Activated CD4-positive, alpha-beta T cell treated with anti-CD3 and anti-CD28 coated beads, Interleukin-2, Interleukin-6, amounts not matched to agents 100 ng/mL and 50 ng/mL, durations not matched to agents 16 hours and 8 hours (primary cell): ENCODE measurements around the gene HS3ST6.
A peak's percentile ranks its signal among the peaks of the same experiment; 100 is the strongest.
"Not testable (repeated sequence)": the region's sequence is repeated elsewhere in the genome, so short reads cannot be mapped to it uniquely, and the experiment has no call there.

Experiments used
- DNase-seq: peaks from one replicate; pipeline ENCODE4 v3.0.0-alpha.2; 2020

The HS3ST6 gene

DNA sequence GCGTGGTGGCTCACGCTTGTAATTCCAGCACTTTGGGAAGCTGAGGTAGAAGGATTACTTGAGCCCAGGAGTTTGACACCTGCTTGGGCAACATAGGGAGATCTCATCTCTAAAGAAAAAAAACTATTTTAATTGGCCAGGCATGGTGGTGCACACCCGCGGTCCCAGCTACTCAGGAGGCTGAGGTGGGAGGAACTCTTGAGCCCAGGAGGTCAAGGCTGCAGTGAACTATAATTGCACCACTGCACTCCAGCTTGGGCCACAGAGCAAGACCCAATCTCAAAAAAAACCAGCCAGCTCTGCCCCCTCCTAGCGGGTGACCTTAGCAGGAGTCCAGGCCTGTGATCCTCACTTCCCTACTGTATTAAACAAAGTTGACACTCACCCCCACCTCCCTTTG lies 5.9 kb upstream of the HS3ST6 start:
- DNase-seq: no peak

GRCh38 chr16:1923299-1924034 lies 5.3 kb upstream of the HS3ST6 start:
- no peak for DNase-seq

GRCh38 chr16:1922357-1922756 lies 4.1 kb upstream of the HS3ST6 start:
- DNase-seq: no peak

DNA sequence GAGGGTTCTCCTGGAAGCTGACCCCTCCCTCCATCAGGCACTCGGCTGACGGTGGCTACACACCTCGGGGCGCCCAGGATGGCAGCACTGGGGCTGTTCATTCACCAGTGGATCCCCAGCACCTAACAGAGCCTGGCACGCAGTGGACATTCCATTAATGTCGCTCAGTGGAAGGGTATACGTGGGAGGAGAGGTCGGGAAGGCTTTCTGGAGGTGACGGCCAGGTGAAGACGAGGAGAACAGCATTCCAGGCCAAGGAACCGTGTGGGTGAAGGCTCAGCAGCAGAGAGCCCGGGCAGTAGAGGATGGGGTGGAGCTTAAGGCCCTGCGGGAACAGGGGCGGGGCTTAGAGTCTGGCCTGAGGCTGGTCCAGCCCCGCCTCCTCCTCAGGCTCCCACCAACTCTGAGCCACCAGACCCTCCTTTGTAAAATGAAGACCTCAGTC lies 2.5 kb upstream of the HS3ST6 start:
- peak; percentile 34 for DNase-seq

GRCh38 chr16:1920122-1920521 lies 1.9 kb upstream of the HS3ST6 start:
- DNase-seq: not testable (repeated sequence)

DNA sequence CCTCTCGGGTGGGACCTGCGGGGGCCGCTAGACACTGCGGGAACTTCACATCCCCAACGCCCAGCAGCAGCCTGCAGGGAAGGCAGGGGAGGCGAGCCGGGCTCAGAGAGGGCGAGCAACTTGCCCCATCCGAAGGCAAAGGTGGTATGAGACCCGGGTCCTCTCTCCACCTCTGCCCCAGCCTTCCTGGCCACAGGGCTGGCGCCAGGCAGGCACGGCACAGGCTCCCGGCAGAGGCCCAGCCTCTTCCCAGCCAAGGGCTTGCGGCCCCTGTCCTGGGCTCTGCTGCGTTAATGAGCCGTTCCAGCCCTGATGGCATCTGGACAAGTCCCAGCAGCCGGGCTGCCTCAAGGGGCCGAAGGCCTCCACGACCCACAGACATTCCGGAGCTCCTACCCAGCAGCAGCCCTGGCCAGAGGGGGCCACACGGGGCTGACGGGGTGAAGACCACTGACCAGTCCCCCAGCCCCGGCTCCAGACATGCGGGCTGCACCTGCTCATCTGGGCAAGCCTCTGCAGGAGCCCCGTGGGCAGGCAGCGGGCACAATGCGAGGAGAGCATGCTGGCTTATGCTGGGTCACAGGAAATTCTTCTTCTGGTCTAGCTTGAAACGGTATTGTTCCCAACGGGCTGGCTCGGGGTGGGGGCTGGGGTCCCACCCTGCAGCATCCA lies 1.2 kb upstream of the HS3ST6 start:
- DNase-seq: no peak

- no peak for DNase-seq
Observed at GRCh38 chr16:1917665-1918350, 407 bp downstream of the HS3ST6 start.

DNA sequence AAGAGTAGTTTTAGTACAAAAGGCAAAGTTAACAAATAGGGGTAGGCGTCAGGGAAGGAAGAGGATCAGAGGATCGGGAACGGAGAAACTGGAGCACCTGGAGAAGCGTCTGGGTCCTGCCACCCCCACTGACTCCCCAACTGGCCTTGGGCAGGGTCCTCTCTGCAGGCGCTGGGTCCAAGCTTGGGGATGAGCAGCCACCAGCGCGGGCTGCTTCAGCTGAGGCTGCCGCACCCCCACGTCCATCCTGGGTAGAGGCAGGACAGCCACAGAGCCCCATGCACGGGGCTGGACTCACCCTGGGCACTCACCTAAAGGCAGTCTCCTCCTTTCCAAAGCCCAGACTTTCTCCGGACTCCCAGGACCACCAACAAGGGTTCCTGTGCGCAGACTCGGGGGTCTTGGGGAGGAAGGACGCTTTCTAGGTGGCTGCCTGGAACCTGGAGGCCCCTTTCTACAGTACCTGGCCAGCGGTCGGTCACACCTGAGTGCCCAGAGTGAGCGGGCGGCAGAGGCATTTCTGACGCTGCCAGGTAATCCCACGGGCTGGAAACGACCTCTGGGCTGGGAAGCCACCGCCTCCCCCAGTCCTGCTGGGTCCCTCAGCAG lies 1.1 kb downstream of the HS3ST6 start:
- DNase-seq: no peak

- no peak for DNase-seq
Observed at GRCh38 chr16:1916640-1916990, 1.6 kb downstream of the HS3ST6 start.

DNA sequence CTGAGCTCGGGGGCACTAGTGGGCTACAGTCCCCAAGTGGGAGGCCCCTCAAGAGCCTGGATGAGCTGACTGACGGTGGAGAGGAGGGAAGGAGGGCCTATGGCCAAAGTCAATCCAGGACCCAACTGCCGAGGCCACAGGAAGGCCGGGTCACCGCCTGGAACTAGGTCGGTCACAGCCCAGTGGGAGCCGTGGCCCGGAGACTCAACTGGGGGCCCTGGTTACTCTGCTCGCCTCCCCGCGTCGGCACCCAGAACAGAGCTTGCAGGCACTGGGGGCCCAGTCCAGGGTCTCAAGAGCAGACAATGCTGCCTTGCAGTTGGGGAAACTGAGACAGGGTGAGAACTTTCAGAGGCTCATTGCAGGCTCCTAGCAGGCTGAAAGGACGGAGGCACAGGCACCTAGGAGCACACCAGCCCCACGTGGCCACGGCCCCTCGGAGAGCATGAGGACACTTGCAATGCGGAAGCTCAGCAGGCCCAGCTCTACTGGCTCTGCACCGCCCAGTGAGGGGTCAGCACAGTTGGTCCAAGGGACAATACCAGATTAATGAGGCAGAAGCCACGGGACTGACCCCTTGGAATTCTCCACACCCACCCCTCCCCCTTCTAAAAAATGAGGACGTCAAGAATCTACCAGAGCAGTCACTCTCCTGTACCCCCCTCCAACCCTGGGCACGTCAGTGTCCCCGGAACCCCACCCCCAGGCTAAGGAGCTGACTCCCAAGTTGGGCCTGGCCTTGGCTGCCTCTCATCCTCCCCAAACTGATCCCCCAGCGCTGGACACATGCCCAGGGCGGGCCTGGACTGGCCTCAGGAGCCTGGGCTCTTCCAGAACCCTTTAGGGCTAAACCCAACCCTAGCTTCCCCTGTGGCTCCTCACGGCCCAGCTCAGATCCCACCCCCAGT lies 2.2 kb downstream of the HS3ST6 start:
- DNase-seq: no peak

DNA sequence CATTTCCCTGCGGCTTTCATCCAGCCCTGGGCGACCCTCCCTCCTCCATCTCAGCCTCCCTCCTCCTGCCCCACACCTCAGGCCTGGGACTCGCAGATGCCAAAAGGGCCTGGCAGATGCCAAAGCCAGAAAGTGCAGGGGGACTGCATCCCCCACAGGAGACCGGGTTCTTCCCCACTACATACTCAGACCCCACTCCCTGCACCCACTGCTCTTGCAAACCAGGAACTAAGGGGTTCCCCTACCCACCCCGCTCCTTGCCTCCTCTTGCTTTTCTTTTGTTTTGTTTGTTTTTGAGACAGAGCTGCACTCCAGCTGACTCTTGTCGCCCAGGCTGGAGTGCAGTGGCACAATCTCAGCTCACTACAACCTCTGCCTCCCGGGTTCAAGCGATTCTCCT lies 3.2 kb downstream of the HS3ST6 start:
- DNase-seq: no peak

GRCh38 chr16:1914084-1914608 lies 4.1 kb downstream of the HS3ST6 start:
- no peak for DNase-seq

- DNase-seq: no peak
Observed at GRCh38 chr16:1913327-1914083, 4.7 kb downstream of the HS3ST6 start.

DNA sequence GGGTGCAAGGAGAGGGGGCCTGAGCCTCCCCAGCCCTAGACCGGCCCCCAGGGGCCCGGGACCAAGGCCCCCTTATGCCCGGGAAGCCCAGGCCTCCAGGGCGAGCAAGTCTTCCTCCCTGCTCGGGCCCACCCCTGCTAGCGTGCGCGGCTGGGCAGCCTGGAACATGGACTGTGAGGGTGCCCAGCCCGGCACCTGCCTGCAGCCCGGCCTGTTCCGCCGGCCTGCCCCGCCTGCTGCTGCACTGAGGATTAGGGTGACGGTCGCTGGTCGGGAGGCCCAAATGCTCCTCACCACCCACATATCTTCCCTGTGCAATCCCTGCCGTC lies 6.0 kb downstream of the HS3ST6 start:
- DNase-seq: no peak

GRCh38 chr16:1911467-1912214 lies 6.6 kb downstream of the HS3ST6 start:
- DNase-seq: no peak

GRCh38 chr16:1909561-1910231 lies 8.5 kb downstream of the HS3ST6 start:
- DNase-seq: no peak

- DNase-seq: no peak
Observed at GRCh38 chr16:1908983-1909382, 9.2 kb downstream of the HS3ST6 start.

DNA sequence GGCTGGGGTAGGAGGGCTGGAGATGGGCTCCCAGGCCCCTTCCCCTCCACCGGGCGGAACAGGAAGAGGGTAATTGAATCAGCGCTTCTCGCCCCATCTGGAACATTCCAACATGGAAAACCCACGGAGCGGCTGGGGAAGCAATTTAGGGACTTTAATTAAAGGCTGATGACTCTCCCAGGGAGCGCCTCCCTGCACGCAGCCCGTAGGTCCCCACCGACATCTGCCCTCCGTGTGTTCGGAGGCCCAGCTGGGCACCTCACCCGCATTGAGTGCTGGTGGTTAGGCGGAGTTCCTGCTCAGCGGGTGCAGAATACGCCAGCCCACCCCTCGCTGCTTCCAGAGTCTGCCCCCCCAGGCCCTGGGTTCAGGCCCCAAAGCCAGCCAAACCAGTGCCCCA lies 10.0 kb downstream of the HS3ST6 start:
- no peak for DNase-seq

GRCh38 chr16:1907226-1907860 lies 10.9 kb downstream of the HS3ST6 start:
- DNase-seq: no peak

- no peak for DNase-seq
Observed at GRCh38 chr16:1906846-1907165, 11.4 kb downstream of the HS3ST6 start.
